H7 (cell line): ENCODE results near the gene ABCE1. TPM values are rescaled to one million over a fixed set of nuclear protein-coding genes. Genes with fewer than 3 reads are reported as not detected.

Experiments used
- DNase-seq: peaks from one replicate; pipeline ENCODE4 v3.0.0; 2012
- H3K27me3 ChIP-seq: 2 replicates; pipeline ENCODE4 v1.6.0; 2011; ENCODE audit warnings: mild to moderate bottlenecking, low read length; ENCODE audit not compliant: control insufficient read depth, insufficient read depth
- H3K36me3 ChIP-seq: replicated peaks from 2 replicates; pipeline ENCODE4 v1.5.1; 2011; ENCODE audit warnings: low read length; ENCODE audit not compliant: control insufficient read depth, insufficient read depth
- H3K4me3 ChIP-seq: 2 replicates; pipeline ENCODE4 v1.5.1; 2011; ENCODE audit warnings: low read depth, mild to moderate bottlenecking, control low read depth, low read length, moderate library complexity; ENCODE audit not compliant: insufficient read depth
- total RNA-seq: library from RNA; depleted of rRNA; stranded (reverse); fragments of >200 nt; shearing (Covaris generic); gene quantifications from 2 replicates; pipeline ENCODE4 v1.2.3, GENCODE V29; 2014; rRNA removed

The ABCE1 gene
- 146 and 165 TPM in 2 replicates for total RNA-seq

DNA sequence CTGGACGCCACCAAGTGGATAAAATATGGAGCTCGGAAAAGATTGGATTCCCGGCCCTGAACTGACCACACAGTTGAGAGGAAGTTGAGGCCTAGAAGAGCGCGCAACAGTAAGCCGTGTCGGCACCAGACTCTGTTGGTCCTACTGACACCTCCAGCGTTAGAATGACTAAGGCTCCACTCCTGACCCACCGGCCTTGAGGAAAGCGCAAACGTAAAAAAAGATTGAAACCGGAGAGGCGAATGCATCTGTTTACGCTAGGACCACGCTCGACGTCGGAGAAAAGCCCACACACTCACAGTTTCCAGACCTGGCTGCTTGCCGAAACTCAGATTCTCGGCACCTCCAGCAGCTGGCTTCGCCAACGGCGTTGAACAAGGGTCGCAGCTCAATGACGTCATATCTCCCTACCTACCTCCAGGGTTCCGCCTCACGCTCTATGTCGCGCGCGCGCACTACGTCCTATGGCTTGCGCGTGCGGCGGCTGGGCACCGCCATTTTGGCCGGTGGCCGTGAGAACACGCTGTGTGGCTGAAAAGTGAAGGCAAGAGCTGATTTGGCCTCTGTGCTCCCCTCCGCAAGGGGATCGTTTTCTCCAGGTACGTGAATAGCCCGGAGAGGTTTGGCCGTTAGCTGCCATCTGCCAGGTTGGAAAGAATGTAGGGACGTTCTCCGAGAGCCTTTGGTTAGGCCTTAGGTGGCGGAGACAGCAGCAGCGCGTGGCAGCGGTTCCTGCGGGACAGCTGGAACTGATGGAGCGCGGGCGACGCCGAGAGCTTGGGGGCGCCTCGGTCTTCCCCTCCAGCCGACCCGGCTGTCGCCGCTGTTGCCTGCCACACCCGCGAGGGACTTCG is at the start of gene ABCE1, which contains the start of gene ANAPC10:
Gene ABCE1 (plus strand): TSS at position 491 of the 854 bp plus-strand sequence. CDS start 6,102 bp downstream, outside the sequence.
Gene ANAPC10 (minus strand): TSS at position 376 of the 854 bp plus-strand sequence. CDS start 2,097 bp downstream, outside the sequence.
- DNase-seq = peak; percentile 85
- no peaks in the 10 kb centered on the region for H3K27me3 ChIP-seq
- H3K36me3 ChIP-seq = peaks cover 4% of the 10 kb centered on the region
- peak within 1 kb of the TSS; percentile 91 for H3K4me3 ChIP-seq

DNA sequence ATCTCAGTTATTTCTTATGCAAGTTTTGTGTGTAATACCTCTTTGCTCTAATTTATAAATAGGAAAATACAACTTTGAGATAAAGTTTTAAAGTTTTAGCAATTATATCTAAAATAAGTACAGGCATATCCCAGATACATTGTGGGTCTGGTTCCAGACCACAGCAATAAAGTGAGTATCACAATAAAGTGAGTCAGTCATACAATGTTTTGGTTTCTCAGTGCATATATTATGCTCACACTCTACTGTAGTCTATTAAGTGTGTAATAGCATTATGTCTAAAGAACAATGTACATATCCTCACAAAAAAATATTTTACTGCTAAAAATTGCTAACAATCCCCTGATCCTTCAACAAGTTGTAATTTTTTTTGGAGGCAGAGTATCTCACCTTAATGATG is 49.3 kb upstream of the ABCE1 start:
- Histone ChIP-seq H3K36me3 (no peaks in the 10 kb centered on the region), H3K4me3 (no peak overlapping the region), H3K27me3 (no peaks in the 10 kb centered on the region)
- no peak for DNase-seq

DNA sequence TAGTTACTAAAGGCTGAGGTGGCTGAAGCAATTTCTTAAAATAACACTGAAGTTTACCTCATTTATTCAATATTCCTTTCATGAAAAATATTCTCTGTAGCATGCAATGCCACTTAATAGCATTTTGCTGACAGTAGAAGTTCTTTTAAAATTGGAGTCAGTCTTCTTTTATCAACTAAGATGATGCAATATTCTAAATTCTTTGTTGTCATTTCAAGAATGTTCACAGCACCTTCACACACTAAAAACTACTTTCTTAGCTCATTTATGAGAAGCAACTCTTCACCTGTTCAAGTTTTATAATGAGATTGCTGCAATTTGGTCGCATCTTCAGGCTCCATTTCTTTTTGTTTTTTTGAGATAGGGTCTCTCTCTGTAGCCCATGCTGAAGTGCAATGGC is 48.9 kb upstream of the ABCE1 start:
- no peaks in the 10 kb centered on the region for H3K27me3 ChIP-seq
- H3K36me3 ChIP-seq = no peaks in the 10 kb centered on the region
- no peak for DNase-seq
- H3K4me3 ChIP-seq = no peak overlapping the region

DNA sequence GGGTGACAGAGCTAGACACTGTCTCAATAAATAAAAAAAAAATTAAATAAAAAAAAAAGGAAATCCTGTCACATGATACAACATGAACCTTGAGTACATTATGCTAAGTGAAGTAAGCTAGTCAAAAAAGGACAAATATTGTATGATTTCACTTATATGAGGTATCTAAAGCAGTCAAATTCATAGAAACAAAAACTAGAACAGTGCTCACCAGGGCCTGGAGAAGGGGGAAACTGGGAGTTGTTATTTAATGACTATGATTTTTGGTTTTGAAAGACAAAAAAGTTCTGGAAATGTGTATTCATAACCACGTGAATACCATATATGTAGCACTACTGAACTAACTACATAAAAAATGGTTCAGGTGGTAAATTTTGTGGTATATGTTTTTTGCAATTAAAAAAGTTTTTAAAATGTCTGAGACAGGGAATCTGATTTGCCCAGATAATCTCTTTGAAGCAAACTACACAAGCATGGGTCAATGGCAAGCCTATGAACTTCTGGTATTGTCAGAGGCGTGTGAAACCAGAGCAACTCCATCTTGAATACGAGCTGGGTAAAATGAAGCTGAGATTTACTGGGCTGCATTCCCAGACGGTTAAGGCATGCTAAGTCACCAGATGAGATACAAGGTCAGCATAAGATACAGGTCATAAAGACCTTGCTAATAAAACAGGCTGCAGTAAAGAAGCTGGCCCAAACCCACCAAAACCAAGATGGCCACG is 42.4 kb upstream of the ABCE1 start:
- no peaks in the 10 kb centered on the region for H3K27me3 ChIP-seq
- no peaks in the 10 kb centered on the region for H3K36me3 ChIP-seq
- H3K4me3 ChIP-seq = no peak overlapping the region
- no peak for DNase-seq

DNA sequence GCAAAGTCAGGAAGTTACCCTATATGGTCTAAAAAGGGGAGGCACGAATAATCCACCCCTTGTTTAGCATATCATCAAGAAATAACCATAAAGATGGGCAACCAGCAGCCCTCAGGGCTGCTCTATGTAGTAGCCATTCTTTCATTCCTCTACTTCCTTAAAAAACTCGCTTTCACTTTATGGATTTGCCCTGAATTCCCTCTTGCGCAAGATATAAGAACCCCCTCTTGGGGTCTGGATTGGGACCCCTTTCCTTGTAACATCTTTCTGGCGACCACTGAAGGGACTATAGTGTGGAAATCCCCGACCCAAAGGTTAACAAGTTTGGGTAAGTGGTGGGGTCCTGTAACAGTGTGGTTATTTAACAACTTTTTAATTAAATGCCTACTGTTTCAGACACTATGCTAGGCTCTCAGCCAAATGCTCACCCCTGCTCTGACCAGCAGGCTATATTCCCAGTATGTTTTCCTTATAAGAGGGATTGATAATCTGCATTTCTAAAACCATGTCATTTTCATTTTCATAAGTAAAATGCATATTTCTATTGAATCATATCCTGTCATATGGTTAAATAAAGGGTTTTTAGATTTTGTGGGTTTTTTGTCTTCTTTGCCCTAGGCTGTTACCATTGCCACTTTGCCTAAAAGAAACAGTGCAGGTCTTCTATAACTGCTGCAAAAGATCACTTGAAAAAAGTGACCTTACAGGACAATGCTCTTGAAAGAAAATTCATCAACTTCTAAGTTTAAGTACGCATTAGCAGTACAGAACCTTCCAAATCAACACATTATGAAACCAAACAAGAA is 41.6 kb upstream of the ABCE1 start:
- H3K4me3 ChIP-seq = no peak overlapping the region
- DNase-seq = no peak
- H3K36me3 ChIP-seq = no peaks in the 10 kb centered on the region

DNA sequence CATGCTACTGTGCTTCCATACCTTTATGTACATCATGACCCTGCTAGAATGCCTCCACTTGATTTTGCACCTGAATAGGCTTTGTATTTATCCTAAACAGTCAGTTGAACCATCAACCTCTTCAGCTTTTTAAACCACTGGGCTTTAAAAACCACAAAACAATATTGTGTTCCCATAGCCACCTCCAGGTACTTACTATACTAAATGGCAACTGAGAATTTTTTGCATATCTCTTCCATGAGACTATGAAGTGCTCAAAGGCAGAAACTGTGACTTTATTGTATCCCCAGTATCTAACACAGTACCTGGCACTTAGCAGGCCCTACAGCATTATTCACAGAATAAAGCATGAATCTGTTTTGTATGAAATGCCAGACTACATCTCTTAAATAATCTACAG is 39.9 kb upstream of the ABCE1 start:
- no peak for DNase-seq
- Histone ChIP-seq H3K27me3 (no peaks in the 10 kb centered on the region), H3K4me3 (no peak overlapping the region), H3K36me3 (no peaks in the 10 kb centered on the region)

More for the DNA sequence above, 41.6 kb upstream of the ABCE1 start:
- no peaks in the 10 kb centered on the region for H3K27me3 ChIP-seq

DNA sequence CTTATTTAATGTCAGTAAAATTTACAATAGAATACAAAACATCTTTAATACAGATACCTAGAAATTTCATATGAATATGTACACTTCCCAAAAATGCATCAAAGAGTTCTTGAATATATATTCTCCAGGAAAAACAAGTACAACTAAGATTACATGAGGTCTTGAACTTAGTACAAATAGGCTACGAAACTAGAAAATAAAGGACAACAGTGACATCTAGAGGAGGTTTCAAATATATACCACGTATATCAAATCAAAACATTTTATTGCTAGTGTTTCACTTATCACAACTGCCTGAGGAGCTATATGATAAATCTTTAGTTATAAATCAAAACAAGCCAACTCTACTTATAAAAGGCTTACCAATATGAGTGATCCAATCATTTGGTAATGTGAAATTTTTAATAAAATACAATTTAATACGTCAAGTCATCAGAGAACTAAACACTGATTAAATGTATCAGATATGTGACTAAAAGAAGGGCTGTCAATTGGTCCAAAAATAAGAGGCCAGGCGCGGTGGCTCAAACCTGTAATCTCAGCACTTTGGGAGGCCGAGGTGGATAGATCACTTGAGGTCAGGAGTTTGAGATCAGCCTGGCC is 36.7 kb upstream of the ABCE1 start:
- no peak for DNase-seq
- H3K36me3 ChIP-seq = no peaks in the 10 kb centered on the region
- no peaks in the 10 kb centered on the region for H3K27me3 ChIP-seq
- no peak overlapping the region for H3K4me3 ChIP-seq

DNA sequence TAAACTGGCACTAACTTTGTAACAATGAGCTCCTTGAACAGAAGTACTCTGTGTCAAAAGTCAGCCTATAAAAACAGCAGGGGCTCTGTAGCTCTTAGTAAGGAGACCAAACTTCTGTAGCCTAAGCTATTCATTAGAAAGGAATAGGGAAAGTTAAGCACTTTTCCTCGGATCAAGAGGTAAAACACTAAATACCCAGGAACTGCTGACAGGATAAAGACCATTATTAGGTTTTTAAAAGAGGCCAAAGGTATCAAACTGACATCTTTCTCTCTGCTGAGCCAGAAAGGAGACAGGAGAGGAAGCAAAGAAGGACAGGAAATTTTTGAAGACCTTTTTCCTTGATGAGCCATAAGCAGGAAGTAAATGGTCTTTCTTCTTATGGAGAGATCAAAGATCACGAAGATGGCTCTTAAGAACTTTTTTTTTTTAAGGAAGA is 32.0 kb upstream of the ABCE1 start:
- peak; percentile 15 for DNase-seq
- no peaks in the 10 kb centered on the region for H3K27me3 ChIP-seq
- no peaks in the 10 kb centered on the region for H3K36me3 ChIP-seq
- no peak overlapping the region for H3K4me3 ChIP-seq

DNA sequence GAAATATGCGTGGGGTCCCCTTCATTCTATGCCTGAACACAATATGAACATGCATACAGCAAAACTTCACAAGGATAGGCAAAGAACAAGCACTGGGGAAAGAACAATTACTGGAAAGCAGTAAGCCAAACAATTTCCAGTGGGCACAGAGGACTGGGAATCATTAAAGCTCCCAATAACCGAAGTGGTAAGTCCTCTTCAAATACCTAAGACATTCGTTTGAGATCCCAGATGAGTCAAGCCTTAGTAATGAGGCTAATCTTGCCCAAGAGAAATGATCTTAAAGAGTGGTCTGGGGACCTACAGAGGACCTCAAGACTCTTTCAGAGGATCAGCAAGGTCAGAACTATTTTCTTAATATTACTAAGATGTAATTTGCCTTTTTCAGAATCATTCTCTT is 28.8 kb upstream of the ABCE1 start:
- no peak for DNase-seq
- no peaks in the 10 kb centered on the region for H3K27me3 ChIP-seq
- H3K36me3 ChIP-seq = no peaks in the 10 kb centered on the region
- no peak overlapping the region for H3K4me3 ChIP-seq

DNA sequence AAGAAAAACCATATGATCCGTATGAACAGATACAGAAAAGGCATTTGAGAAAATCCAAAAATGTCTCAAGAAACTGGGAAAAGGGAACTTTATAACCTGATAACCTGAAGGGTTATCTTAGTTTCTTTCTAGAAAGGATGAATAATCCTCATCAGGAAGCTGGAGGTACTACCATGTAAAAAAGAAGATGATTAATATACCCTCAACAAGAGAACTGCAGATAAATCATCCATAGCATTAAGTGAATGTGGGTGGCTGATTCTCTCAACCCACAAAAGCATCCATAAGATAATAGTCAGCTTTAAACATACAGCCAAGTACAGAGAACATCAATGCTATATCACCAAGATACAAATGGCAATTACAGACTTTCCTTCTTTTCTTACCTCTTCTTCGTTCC is 26.6 kb upstream of the ABCE1 start:
- no peak overlapping the region for H3K4me3 ChIP-seq
- no peaks in the 10 kb centered on the region for H3K36me3 ChIP-seq
- DNase-seq = no peak
- H3K27me3 ChIP-seq = no peaks in the 10 kb centered on the region

DNA sequence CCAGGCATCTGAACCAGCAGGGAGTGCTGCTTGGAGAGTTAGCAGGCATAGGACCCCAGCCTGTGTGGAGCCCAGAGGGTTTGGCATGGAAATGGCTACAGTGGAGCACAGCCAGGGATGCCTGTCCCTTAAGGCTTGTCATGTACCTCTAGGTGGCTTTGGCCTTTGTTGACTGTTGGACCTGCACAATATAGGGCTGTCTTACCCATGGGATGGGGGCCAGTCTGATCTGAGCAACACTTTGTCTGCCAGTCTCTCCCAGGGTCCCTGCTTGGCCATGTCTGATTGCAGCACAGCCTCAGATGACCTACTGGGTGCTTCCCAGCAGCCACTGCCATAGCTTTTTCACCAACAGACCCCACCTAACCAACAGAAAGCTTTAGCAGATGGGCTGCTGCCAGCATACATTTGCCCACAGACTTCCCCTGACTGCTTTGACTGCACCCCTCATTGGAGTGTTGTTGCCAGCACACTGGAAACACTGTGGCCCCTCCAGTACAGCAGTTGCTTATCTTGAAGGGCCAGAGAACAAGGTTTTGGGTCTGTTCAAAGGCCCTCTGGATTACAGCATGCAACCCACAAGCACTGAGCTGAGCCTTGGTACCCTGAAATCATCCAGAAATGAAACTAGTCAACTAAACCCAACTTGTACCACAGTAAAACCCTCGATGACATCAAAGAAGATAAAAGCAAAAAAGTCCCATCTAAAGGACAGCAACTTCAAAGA is 22.2 kb upstream of the ABCE1 start:
- Histone ChIP-seq H3K4me3 (no peak overlapping the region), H3K36me3 (no peaks in the 10 kb centered on the region), H3K27me3 (no peaks in the 10 kb centered on the region)
- no peak for DNase-seq

DNA sequence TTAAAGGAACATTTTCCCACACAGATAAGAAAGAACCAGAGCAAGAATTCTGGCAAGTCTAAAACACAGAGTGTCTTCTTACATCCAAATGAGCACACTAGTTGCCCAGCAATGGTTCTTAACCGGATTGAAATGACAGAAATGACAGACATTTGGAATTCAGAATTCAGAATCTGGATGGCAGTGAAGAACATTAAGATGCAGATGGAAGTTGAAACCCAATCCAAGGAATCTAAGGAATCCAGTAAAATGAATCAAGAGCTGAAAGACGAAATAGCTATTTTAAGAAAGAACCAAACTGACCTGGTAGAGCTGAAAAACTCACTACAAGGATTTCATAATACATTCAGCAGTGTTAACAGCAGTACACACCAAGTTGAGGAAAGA is 21.6 kb upstream of the ABCE1 start:
- Histone ChIP-seq H3K4me3 (no peak overlapping the region), H3K27me3 (no peaks in the 10 kb centered on the region), H3K36me3 (no peaks in the 10 kb centered on the region)
- DNase-seq = no peak

DNA sequence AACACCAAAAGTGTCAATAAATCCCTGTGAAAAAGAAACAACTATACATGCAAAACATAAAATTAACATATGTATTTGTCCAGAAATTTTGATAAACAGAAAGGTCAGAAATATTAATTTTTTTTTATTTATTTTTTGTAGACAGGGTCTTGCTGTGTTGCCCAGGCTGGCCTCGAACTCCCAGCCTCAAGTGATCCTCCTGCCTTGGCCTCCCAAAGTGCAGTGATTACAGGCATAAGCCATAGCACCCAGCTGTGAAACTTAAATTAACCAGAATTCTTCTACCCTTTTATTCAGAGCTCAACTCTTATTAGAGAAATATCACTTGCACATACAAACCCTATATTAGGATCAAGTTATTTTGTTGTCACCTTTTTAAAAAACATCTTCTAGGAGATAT is 16.4 kb upstream of the ABCE1 start:
- DNase-seq = no peak
- no peaks in the 10 kb centered on the region for H3K27me3 ChIP-seq
- H3K36me3 ChIP-seq = no peaks in the 10 kb centered on the region
- no peak overlapping the region for H3K4me3 ChIP-seq
